ENCODE measurements around the gene GALK2. TPM values are rescaled to one million over a fixed set of nuclear protein-coding genes. Genes with fewer than 3 reads are reported as not detected.

GALK2 gene
- total RNA-seq = 10 to 100 TPM; 23.3 to 61.1 (median 39.4) TPM
- polyA plus RNA-seq = 10 to 100 TPM; 21.6 to 45.5 (median 23.9) TPM

DNA sequence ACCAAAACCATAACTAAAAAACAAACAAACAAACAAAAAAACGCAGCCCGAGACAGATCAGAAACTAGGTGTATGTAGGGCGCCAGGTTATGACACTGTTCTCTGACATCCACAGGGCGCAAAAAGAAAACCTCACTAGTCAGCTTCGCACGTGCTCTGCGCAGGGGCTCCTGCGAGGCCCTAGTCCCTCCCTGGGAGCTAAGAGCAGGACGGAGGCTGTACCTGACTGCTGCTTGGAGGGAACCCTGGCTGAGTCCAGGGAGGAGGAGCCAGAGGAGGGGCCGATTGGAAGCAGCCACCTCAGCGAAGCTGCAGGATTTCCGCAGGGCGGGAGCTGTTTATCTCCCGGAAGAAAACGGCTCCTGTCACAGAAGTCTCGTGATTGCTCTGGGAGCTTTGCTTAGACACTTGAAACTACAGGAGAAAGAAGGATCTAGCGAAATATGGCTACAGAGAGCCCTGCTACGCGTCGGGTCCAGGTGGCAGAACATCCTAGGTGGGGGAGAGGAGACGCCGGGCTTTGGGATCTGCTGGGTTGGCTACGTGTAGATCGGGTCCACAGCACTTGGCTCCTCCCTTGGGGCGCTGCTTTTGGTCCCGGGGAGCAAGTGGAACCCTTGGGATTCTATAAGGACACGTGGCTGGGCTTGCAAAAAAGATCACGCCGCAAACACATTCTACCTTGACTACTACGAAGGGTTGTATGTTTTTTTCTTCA lies at the start of gene GALK2:
Gene GALK2 (plus strand): TSS at position 368 of the 718 bp plus-strand sequence. CDS start 76 bp downstream, at position 444.
- peak; percentile 94 for DNase-seq
- Histone ChIP-seq H3K27ac (peak within 1 kb of the TSS; percentile 77 to 84 (median 81)), H3K4me3 (peak within 1 kb of the TSS; percentile 53 to 68 (median 60)), H3K36me3 (no peaks in the 10 kb centered on the region), H3K27me3 (no peaks in the 10 kb centered on the region), H3K4me1 (peaks cover 0 to 18% (median 7%) of the 10 kb centered on the region in 4 donors), H3K9me3 (no peaks in the 10 kb centered on the region)
- WGBS, 2 donors = 2 to 4% methylated on average over 30 of the region's 30 CpGs
- TF ChIP-seq POLR2A (IDR thresholded peaks at IDR 0.05) (no peak), POLR2AphosphoS5 (IDR thresholded peaks at IDR 0.05) (peak in 3 of 4 donors; percentile 37 to 80 (median 55))
- intact Hi-C loops (cut with DNase I) = no loop called here

DNA sequence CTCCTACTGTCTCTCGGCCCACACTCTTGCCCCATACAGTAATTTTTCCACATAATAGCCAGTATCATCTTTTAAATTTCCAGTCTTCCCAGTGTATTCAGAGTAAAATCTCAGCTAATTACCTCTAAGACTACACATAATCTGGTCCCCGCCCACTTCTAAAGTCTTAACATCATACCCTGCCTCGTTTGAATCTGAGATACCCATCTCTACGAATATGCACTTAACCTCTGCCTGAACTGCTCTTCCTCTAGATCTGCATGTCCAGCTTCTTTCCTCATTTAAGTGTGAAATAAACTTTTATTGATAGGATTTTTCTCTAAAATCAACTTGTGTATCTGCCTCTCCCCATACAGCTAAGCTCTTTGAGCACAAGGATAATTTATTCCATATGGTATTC lies 49.2 kb upstream of the GALK2 start:
- no peak for DNase-seq
- TF ChIP-seq POLR2A (IDR thresholded peaks at IDR 0.05) = no peak
- no peak for TF ChIP-seq POLR2AphosphoS5 (IDR thresholded peaks at IDR 0.05)
- TF ChIP-seq, protein P1, sequence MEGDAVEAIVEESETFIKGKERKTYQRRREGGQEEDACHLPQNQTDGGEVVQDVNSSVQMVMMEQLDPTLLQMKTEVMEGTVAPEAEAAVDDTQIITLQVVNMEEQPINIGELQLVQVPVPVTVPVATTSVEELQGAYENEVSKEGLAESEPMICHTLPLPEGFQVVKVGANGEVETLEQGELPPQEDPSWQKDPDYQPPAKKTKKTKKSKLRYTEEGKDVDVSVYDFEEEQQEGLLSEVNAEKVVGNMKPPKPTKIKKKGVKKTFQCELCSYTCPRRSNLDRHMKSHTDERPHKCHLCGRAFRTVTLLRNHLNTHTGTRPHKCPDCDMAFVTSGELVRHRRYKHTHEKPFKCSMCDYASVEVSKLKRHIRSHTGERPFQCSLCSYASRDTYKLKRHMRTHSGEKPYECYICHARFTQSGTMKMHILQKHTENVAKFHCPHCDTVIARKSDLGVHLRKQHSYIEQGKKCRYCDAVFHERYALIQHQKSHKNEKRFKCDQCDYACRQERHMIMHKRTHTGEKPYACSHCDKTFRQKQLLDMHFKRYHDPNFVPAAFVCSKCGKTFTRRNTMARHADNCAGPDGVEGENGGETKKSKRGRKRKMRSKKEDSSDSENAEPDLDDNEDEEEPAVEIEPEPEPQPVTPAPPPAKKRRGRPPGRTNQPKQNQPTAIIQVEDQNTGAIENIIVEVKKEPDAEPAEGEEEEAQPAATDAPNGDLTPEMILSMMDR (IDR thresholded peaks at IDR 0.05) = no peak
- Histone ChIP-seq H3K36me3 (peaks cover 0 to 3% (median 0%) of the 10 kb centered on the region in 4 donors), H3K4me1 (peaks cover 0 to 11% (median 3%) of the 10 kb centered on the region in 4 donors), H3K4me3 (no peak overlapping the region), H3K27me3 (no peaks in the 10 kb centered on the region), H3K27ac (no peak overlapping the region), H3K9me3 (no peaks in the 10 kb centered on the region)
- 74 to 81% methylated on average over 4 of the region's 4 CpGs for WGBS, 2 donors
- intact Hi-C loops (cut with DNase I) = no loop called here

DNA sequence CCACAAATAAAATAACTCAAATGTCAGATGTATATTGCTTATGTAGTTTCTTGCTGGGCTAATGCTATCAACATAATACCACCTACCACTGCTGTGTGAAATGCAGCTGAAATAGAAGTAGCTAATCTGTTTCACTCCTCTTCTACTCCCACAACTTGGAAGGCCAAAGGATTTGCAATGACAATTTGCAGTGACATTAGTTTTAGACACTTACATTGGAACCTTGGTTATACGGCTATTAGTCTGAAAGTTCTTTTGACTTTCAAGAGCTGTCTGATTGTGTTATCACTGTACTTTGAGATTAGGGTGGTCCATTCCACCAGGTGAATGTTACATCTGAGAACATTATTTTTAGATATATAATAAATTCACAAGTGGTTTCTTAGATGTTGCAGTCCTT lies 48.1 kb upstream of the GALK2 start:
- Histone ChIP-seq H3K36me3 (peaks cover 0 to 13% (median 0%) of the 10 kb centered on the region in 4 donors), H3K4me3 (no peak overlapping the region), H3K9me3 (no peaks in the 10 kb centered on the region), H3K27me3 (no peaks in the 10 kb centered on the region), H3K27ac (no peak overlapping the region), H3K4me1 (peaks cover 0 to 11% (median 3%) of the 10 kb centered on the region in 4 donors)
- TF ChIP-seq EP300 (IDR thresholded peaks at IDR 0.05) (no peak), POLR2A (IDR thresholded peaks at IDR 0.05) (no peak), POLR2AphosphoS5 (IDR thresholded peaks at IDR 0.05) (no peak)
- TF ChIP-seq, protein P1 (IDR thresholded peaks at IDR 0.05) = no peak
- intact Hi-C loops (cut with DNase I) = no loop called here
- 92 to 95% methylated on average over 1 of the region's 1 CpG for WGBS, 2 donors
- no peak for DNase-seq

DNA sequence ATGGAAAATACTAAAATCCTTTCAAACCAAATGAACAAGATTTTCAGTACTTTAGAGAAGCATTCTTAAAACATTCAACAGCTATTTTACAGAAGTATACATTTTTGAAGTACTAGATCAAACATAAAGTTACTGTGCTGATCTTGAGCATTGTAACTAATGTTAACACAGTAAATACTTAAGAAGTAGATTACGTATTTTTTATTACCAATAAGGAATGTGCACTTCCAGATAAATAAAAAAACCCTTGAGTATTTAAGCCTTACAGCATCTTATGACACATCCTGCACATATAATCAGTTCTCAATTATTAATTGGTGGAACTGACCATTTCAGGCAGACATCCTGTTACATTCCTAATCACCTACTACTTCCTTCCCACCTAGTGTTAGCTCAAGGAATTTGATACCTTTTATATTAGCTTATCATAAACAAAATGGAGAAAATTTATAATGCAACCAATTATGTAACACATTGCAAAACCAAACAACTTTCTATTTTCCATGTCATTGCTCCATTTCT lies 47.4 kb upstream of the GALK2 start:
- WGBS, 2 donors = 73 to 75% methylated on average over 1 of the region's 1 CpG
- no peak for TF ChIP-seq POLR2AphosphoS5 (IDR thresholded peaks at IDR 0.05)
- no peak for TF ChIP-seq POLR2A (IDR thresholded peaks at IDR 0.05)
- TF ChIP-seq EP300 (IDR thresholded peaks at IDR 0.05) = no peak
- TF ChIP-seq, protein P1 (IDR thresholded peaks at IDR 0.05) = no peak
- DNase-seq = no peak
- intact Hi-C loops (cut with DNase I) = no loop called here
- no peaks in the 10 kb centered on the region for H3K27me3 ChIP-seq
- no peak overlapping the region for H3K27ac ChIP-seq
- no peaks in the 10 kb centered on the region for H3K9me3 ChIP-seq
- no peak overlapping the region for H3K4me3 ChIP-seq
- peaks cover 0 to 20% (median 5%) of the 10 kb centered on the region in 4 donors for H3K36me3 ChIP-seq
- peaks cover 0 to 11% (median 3%) of the 10 kb centered on the region in 4 donors for H3K4me1 ChIP-seq

DNA sequence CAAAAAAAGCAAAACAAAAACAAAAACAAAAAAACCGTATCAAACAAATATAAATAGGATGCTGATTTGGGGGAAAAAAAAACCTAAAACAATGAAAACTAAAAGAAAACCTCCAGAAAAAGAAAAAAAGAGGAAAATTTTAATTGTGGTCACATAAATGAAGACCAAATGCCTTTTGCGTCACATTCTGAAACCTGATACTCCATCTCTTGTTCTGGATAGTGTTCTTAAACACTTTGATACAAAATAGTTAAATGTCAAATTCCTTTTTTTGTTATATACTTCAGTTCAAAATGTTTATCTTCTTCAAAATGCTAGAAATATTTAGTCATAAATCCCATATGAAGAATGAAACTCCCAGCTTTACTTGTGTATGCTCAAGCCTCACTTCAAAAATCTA lies 45.7 kb upstream of the GALK2 start:
- H3K27ac ChIP-seq = no peak overlapping the region
- H3K9me3 ChIP-seq = no peaks in the 10 kb centered on the region
- no peaks in the 10 kb centered on the region for H3K27me3 ChIP-seq
- no peak for DNase-seq
- intact Hi-C loops (cut with DNase I) = no loop called here
- TF ChIP-seq POLR2AphosphoS5 (IDR thresholded peaks at IDR 0.05) (no peak), POLR2A (IDR thresholded peaks at IDR 0.05) (no peak), EP300 (IDR thresholded peaks at IDR 0.05) (no peak)
- TF ChIP-seq, protein P1 (IDR thresholded peaks at IDR 0.05) = no peak
- 70 to 95% methylated on average over 2 of the region's 2 CpGs for WGBS, 2 donors
- peaks cover 0 to 38% (median 9%) of the 10 kb centered on the region in 4 donors for H3K36me3 ChIP-seq
- H3K4me3 ChIP-seq = no peak overlapping the region
- H3K4me1 ChIP-seq = peaks cover 0 to 11% (median 3%) of the 10 kb centered on the region in 4 donors

All from sigmoid colon (tissue), 7 donors.